ENCODE results near the gene NRAS. TPM values are rescaled to one million over a fixed set of nuclear protein-coding genes. Genes with fewer than 3 reads are reported as not detected.

Gene NRAS
- total and polyA plus RNA-seq, 9 of the 15 experiments (the other 6 are each of a cell fraction or from before 2014, with no cell fraction given), result 40.7 to 94.5 (median 75.4) TPM

GRCh38 chr1:114670083-114671010 lies 46.2 kb downstream of the NRAS start (continued):
- no peak for TF ChIP-seq IRF1 (CRISPR knock-in tag; IDR thresholded peaks at IDR 0.05; ENCODE audit: borderline replicate concordance)
- no peak for TF ChIP-seq CBX8 (IDR thresholded peaks at IDR 0.05; ENCODE audit: borderline replicate concordance, extremely low read depth, low read depth, low read length, poor library complexity, severe bottlenecking)
- no peak for TF ChIP-seq MITF (IDR thresholded peaks at IDR 0.05)
- no peak for TF ChIP-seq CBX3 (IDR thresholded peaks at IDR 0.05; ENCODE audit: borderline replicate concordance in 1 of 2, low read length in 2 of 2)
- TF ChIP-seq ZNF57 (CRISPR knock-in tag; IDR thresholded peaks at IDR 0.05), result no peak
- TF ChIP-seq SRSF7 (optimal IDR thresholded peaks at IDR 0.05; ENCODE audit: low read depth, low read length), result no peak
- no peak for TF ChIP-seq ZKSCAN3 (CRISPR knock-in tag; IDR thresholded peaks at IDR 0.05)
- TF ChIP-seq ZNF41 (CRISPR knock-in tag; conservative IDR thresholded peaks at IDR 0.05), result no peak
- no peak for TF ChIP-seq ZKSCAN1 (IDR thresholded peaks at IDR 0.05; ENCODE audit: low read depth, low read length)
- TF ChIP-seq REST (IDR thresholded peaks at IDR 0.05; ENCODE audit: borderline replicate concordance), result no peak
- TF ChIP-seq REST (CRISPR knock-in tag; IDR thresholded peaks at IDR 0.05; ENCODE audit: low read depth), result no peak
- no peak for TF ChIP-seq HCFC1 (IDR thresholded peaks at IDR 0.05; ENCODE audit: low read depth, low read length)
- 0 out of 4 replicates have a peak, but pooled peaks of 1 of the 2 experiments have one; percentile 56 for TF ChIP-seq KDM4B (IDR thresholded peaks at IDR 0.05; ENCODE audit: borderline replicate concordance in 2 of 2, low read depth in 1 of 2)
- no peak for TF ChIP-seq RCOR1 (IDR thresholded peaks at IDR 0.05; ENCODE audit: borderline replicate concordance in 1 of 2, low read depth in 2 of 2, low read length in 2 of 2)
